ENCODE results near the gene SORCS2. TPM values are rescaled to one million over a fixed set of nuclear protein-coding genes. Genes with fewer than 3 reads are reported as not detected.

Gene SORCS2
- total and polyA plus RNA-seq, 2 of the 4 experiments (the other 2 are of a cell fraction): 0.36 to 0.62 TPM

DNA sequence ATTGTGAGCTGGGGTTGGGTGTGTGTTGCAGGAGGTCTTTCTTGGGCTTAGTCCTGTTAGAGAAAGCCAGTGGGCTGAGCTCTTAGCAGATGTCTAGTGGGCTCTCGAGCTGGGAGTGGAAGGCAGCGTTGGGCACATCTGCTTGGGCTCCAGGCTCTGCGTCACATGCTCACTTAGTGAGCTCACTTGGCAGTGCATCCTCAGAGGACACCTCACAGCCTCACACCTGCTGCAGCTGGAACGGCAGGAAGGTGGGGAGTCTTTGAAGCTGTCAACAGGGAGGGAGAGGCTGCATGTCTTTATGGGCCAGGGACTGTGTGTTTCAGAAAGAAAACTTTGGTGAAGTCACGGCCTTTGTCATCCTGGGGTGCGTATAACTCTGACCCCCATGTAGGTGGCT lies 160.1 kb downstream of the SORCS2 start:
- CTCF ChIA-PET: interaction anchor here (1.3 kb wide), 1 partner anchor 17 kb away, joined by 3 read pairs; no protein-coding TSS in a partner anchor

More for the DNA sequence above, 160.1 kb downstream of the SORCS2 start:
- Histone ChIP-seq H2AFZ (replicated peaks; ENCODE audit: low read length, poor library complexity) (no peak overlapping the region), H4K8ac (ENCODE audit: low read depth in 2 of 2, low read length in 2 of 2) (no peak overlapping the region), H3K14ac (replicated peaks; ENCODE audit: low read depth, low read length) (no peak overlapping the region), H3K27me3 (ENCODE audit: control insufficient read depth, insufficient read depth, low read length) (peaks cover 27% of the 10 kb centered on the region), H3K36me3 (ENCODE audit: control insufficient read depth, insufficient read depth, low read length) (no peaks in the 10 kb centered on the region), H3K23ac (ENCODE audit: low read depth, low read length) (no peak overlapping the region), H2BK15ac (ENCODE audit: low read depth, low read length) (no peak overlapping the region), H3K18ac (ENCODE audit: low read depth, low read length) (no peak overlapping the region), H3K27ac (ENCODE audit: insufficient read depth, low read length) (no peak overlapping the region), H3K4ac (ENCODE audit: low read depth, low read length) (no peak overlapping the region), H2BK5ac (ENCODE audit: low read depth, low read length, poor library complexity, severe bottlenecking) (no peak overlapping the region), H2AK9ac (replicated peaks; ENCODE audit: low read depth, low read length, poor library complexity) (no peak overlapping the region), H4K20me1 (ENCODE audit: insufficient read depth, low read length) (no peaks in the 10 kb centered on the region), H3K79me1 (ENCODE audit: low read depth in 1 of 2, low read length in 2 of 2) (no peaks in the 10 kb centered on the region), H2AK5ac (ENCODE audit: low read depth, low read length) (no peak overlapping the region), H2BK20ac (ENCODE audit: low read depth, low read length) (no peak overlapping the region), H4K91ac (ENCODE audit: insufficient read depth, low read depth, low read length) (no peak overlapping the region), H3K9ac (ENCODE audit: low read depth, low read length) (no peak overlapping the region), H3K9me3 (ENCODE audit: control insufficient read depth, insufficient read depth, low read length) (no peaks in the 10 kb centered on the region), H3K4me3 (ENCODE audit: insufficient read depth, low read depth, low read length) (no peak overlapping the region), H3K4me2 (ENCODE audit: low read depth, low read length) (no peak overlapping the region), H3K4me1 (ENCODE audit: control insufficient read depth, insufficient read depth, low read length) (no peaks in the 10 kb centered on the region), H3K9me1 (ENCODE audit: insufficient read depth, low read length) (no peaks in the 10 kb centered on the region), H4K5ac (ENCODE audit: low read depth, low read length) (no peak overlapping the region), H2BK120ac (ENCODE audit: low read depth, low read length) (no peak overlapping the region), H3K56ac (ENCODE audit: extremely low read depth, insufficient read depth, low read length) (no peak overlapping the region)
- TF ChIP-seq MXI1 (IDR thresholded peaks at IDR 0.05; ENCODE audit: borderline replicate concordance, low read depth, low read length) (no peak), CHD1 (IDR thresholded peaks at IDR 0.05; ENCODE audit: low read depth, low read length) (no peak), CEBPB (IDR thresholded peaks at IDR 0.05; ENCODE audit: low read depth, low read length) (no peak), NFE2L2 (IDR thresholded peaks at IDR 0.05; ENCODE audit: low read depth, low read length) (no peak), MAZ (IDR thresholded peaks at IDR 0.05; ENCODE audit: borderline replicate concordance, low read depth, low read length) (no peak), SMC3 (IDR thresholded peaks at IDR 0.05; ENCODE audit: low read depth, low read length) (no peak), RCOR1 (IDR thresholded peaks at IDR 0.05; ENCODE audit: insufficient replicate concordance, low read length) (no peak), MAFK (IDR thresholded peaks at IDR 0.05; ENCODE audit: low read depth, low read length) (no peak)
- TF ChIP-seq, protein P1, sequence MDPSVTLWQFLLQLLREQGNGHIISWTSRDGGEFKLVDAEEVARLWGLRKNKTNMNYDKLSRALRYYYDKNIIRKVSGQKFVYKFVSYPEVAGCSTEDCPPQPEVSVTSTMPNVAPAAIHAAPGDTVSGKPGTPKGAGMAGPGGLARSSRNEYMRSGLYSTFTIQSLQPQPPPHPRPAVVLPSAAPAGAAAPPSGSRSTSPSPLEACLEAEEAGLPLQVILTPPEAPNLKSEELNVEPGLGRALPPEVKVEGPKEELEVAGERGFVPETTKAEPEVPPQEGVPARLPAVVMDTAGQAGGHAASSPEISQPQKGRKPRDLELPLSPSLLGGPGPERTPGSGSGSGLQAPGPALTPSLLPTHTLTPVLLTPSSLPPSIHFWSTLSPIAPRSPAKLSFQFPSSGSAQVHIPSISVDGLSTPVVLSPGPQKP (IDR thresholded peaks at IDR 0.05; ENCODE audit: borderline replicate concordance, low read depth, low read length): no peak
- ATAC-seq (ENCODE audit: low read depth) (no peak), DNase-seq (no peak)
- in situ Hi-C loops (cut with MboI; ENCODE audit: low sequenced_read_pairs): no loop called here
- dilution Hi-C loops (cut with HindIII; ENCODE audit: low sequenced_read_pairs, unreplicated experiment): no loop called here
- BruUV-seq (replicated peaks): no TSS peak
- POLR2A ChIA-PET (ENCODE audit: unreplicated experiment): no interaction called here
- 83% methylated on average over 2 of the region's 6 CpGs; no CpG with 5 or more reads in 1 of the 2 experiments for WGBS, 2 experiments (ENCODE audit: extremely low coverage in 2 of 2, insufficient read length in 1 of 2)
- intact Hi-C loops (cut with micrococcal nuclease): no loop called here
